Upper lobe of left lung (tissue), 6 donors: ENCODE measurements around the gene GOLGA6B. TPM values are rescaled to one million over a fixed set of nuclear protein-coding genes. Genes with fewer than 3 reads are reported as not detected.
A peak's percentile ranks its signal among the peaks of the same experiment; 100 is the strongest.
"Not testable (repeated sequence)": the region's sequence is repeated elsewhere in the genome, so short reads cannot be mapped to it uniquely, and the experiment has no call there.

Experiments
- ATAC-seq, 2 donors: fragments of 200-7000 bp; cut with Tn5 transposase; one replicate each; pipeline ENCODE4 v1.9.1; 2022; ENCODE audit warnings: mild to moderate bottlenecking in 2 of 2, moderate library complexity in 2 of 2; ENCODE audit not compliant: low FRiP score in 2 of 2
- DNase-seq, 2 donors: peaks; one replicate each; pipeline ENCODE4 v3.0.0-alpha.2; 2019 to 2020
- H3K27ac ChIP-seq, 4 donors: fragments of 200-600 bp; sonication (generic); one replicate each; pipeline ENCODE4 v1.5.1; 2016 to 2019
- H3K27me3 ChIP-seq, 4 donors: fragments of 200-600 bp; sonication (generic); one replicate each; pipeline ENCODE4 v1.5.1; 2017 to 2019
- H3K36me3 ChIP-seq, 4 donors: fragments of 200-600 bp; sonication (generic); one replicate each; pipeline ENCODE4 v1.5.1; 2016 to 2019
- H3K4me1 ChIP-seq, 4 donors: fragments of 200-600 bp; sonication (generic); one replicate each; pipeline ENCODE4 v1.5.1; 2018 to 2019
- H3K4me3 ChIP-seq, 4 donors: fragments of 200-600 bp; sonication (generic); one replicate each; pipeline ENCODE4 v1.5.1; 2017 to 2019; ENCODE audit warnings: mild to moderate bottlenecking in 2 of 4, moderate library complexity in 1 of 4
- H3K9me3 ChIP-seq, 4 donors: fragments of 200-600 bp; sonication (generic); one replicate each; pipeline ENCODE4 v1.5.1; 2018 to 2019
- CTCF ChIP-seq, 6 experiments: fragments of 450-650 bp in 4 of 6; fragments of 200-600 bp in 2 of 6; sonication (generic) in 2 of 6; IDR thresholded peaks; one replicate each; pipeline ENCODE4 v1.5.1; 2016 to 2019; ENCODE audit warnings: antibody characterized with exemption in 6 of 6
- EP300 ChIP-seq, 4 donors: sonication (generic); formaldehyde crosslinking; IDR thresholded peaks; one replicate each; pipeline ENCODE4 v1.5.1; 2017; ENCODE audit warnings: antibody characterized with exemption in 4 of 4, control low read depth in 2 of 4
- POLR2A ChIP-seq, 4 donors: fragments of 450-650 bp; IDR thresholded peaks; one replicate each; pipeline ENCODE4 v1.5.1; 2016 to 2017; ENCODE audit warnings: antibody characterized with exemption in 4 of 4, mild to moderate bottlenecking in 2 of 4
- POLR2AphosphoS5 ChIP-seq, 2 donors: sonication (generic); formaldehyde crosslinking; IDR thresholded peaks; one replicate each; pipeline ENCODE4 v1.5.1; 2017; ENCODE audit warnings: antibody characterized with exemption in 2 of 2
- WGBS, 2 donors: methylation state at CpG; one replicate each; pipeline ENCODE4 v1.1.5; 2017 to 2018; 5-methylcytosine and 5-hydroxymethylcytosine counted together
- total RNA-seq, 6 donors: library from RNA; depleted of rRNA in 4 of 6; stranded (reverse); fragments of >200 nt in 4 of 6; gene quantifications; one replicate each; pipeline versions ENCODE4 v1.1.0 to v1.2.1, GENCODE V29; 2016 to 2021
- donor health status: DM: no; HTN: no; CAD: no; lungs with moderate emphysema.
- donor health status: DM: no; HTN: yes; CAD: no; lungs with severe emphysema.

GOLGA6B gene
- total RNA-seq, 6 donors from 2014 or later = not detected

- not testable (repeated sequence) for H3K9me3 ChIP-seq, H3K36me3 ChIP-seq, ATAC-seq, H3K27ac ChIP-seq, H3K4me1 ChIP-seq, H3K4me3 ChIP-seq, DNase-seq, H3K27me3 ChIP-seq
- WGBS, 2 donors = no CpG with 5 or more reads among the region's 3 CpGs
Measured at GRCh38 chr15:72656014-72656413, 1.5 kb downstream of the GOLGA6B start.

GRCh38 chr15:72661081-72661480 lies 6.6 kb downstream of the GOLGA6B start:
- not testable (repeated sequence) for DNase-seq, H3K27me3 ChIP-seq, ATAC-seq, H3K4me3 ChIP-seq, H3K9me3 ChIP-seq, H3K4me1 ChIP-seq, H3K36me3 ChIP-seq, H3K27ac ChIP-seq
- 84 to 85% methylated on average over 8 of the region's 10 CpGs for WGBS, 2 donors

GRCh38 chr15:72663931-72664330 lies 9.4 kb downstream of the GOLGA6B start:
- not testable (repeated sequence) for H3K27me3 ChIP-seq, H3K4me1 ChIP-seq, H3K36me3 ChIP-seq, H3K4me3 ChIP-seq, DNase-seq, H3K27ac ChIP-seq, H3K9me3 ChIP-seq, ATAC-seq
- no CpG with 5 or more reads among the region's 8 CpGs for WGBS, 2 donors

- DNase-seq = peak in 1 of 2 donors; percentile 73
- not testable (repeated sequence) for ATAC-seq, H3K9me3 ChIP-seq
Measured at GRCh38 chr15:72665706-72666105, 11.2 kb downstream of the GOLGA6B start.

GRCh38 chr15:72669803-72670202 lies 15.3 kb downstream of the GOLGA6B start:
- not testable (repeated sequence) for ATAC-seq, H3K4me3 ChIP-seq, H3K36me3 ChIP-seq, H3K27ac ChIP-seq, H3K27me3 ChIP-seq, DNase-seq, H3K9me3 ChIP-seq, H3K4me1 ChIP-seq
- WGBS, 2 donors = 95 to 97% methylated on average over 3 of the region's 6 CpGs

More at GRCh38 chr15:72665706-72666105, 11.2 kb downstream of the GOLGA6B start:
- not testable (repeated sequence) for H3K27ac ChIP-seq, H3K36me3 ChIP-seq, H3K27me3 ChIP-seq, H3K4me3 ChIP-seq, H3K4me1 ChIP-seq
- 58% methylated on average over 2 of the region's 11 CpGs; no CpG with 5 or more reads in 1 of the 2 donors for WGBS, 2 donors

- peak; percentile 78 to 90 (median 84) for TF ChIP-seq CTCF (IDR thresholded peaks at IDR 0.05)
- not testable (repeated sequence) for H3K27me3 ChIP-seq, H3K27ac ChIP-seq, H3K36me3 ChIP-seq, H3K4me1 ChIP-seq, H3K9me3 ChIP-seq
- H3K4me3 ChIP-seq = peak overlapping the region in 3 of 4 donors; percentile 20 to 40 (median 35)
- 0 to 9% methylated on average over 6 to 7 of the region's 8 CpGs for WGBS, 2 donors
- DNase-seq = peak; percentile 58 to 91
- peak; percentile 95 for ATAC-seq
Measured at GRCh38 chr15:72670656-72671352, 16.3 kb downstream of the GOLGA6B start.

- H3K27ac ChIP-seq = no peak overlapping the region
- H3K9me3 ChIP-seq = no peaks in the 10 kb centered on the region
- no peaks in the 10 kb centered on the region for H3K27me3 ChIP-seq
- H3K4me3 ChIP-seq = no peak overlapping the region
- H3K36me3 ChIP-seq = no peaks in the 10 kb centered on the region
- 11 to 23% methylated on average over 3 of the region's 3 CpGs for WGBS, 2 donors
- DNase-seq (no peak), ATAC-seq (no peak)
- peaks cover 4 to 7% (median 4%) of the 10 kb centered on the region in 4 donors for H3K4me1 ChIP-seq
- no peak for TF ChIP-seq POLR2AphosphoS5 (IDR thresholded peaks at IDR 0.05)
- no peak for TF ChIP-seq POLR2A (IDR thresholded peaks at IDR 0.05)
- no peak for TF ChIP-seq CTCF (IDR thresholded peaks at IDR 0.05)
- TF ChIP-seq EP300 (IDR thresholded peaks at IDR 0.05) = no peak
Measured at GRCh38 chr15:72671525-72671924, 17.0 kb downstream of the GOLGA6B start.
